Stimulated activated CD4-positive, alpha-beta T cell treated with anti-CD3 and anti-CD28 coated beads, Interleukin-4, amount 100 ng/mL, for 4 hours (primary cell): ENCODE results near the gene PGA4.
"Not testable (repeated sequence)": the region's sequence is repeated elsewhere in the genome, so short reads cannot be mapped to it uniquely, and the experiment has no call there.

Source experiments
- DNase-seq, 2 experiments: peaks; one replicate each; pipeline ENCODE4 v3.0.0-alpha.2; 2020

Gene PGA4

GRCh38 chr11:61207636-61208310, 14.4 kb upstream of the PGA4 start:
- not testable (repeated sequence) for DNase-seq

- DNase-seq, result not testable (repeated sequence)
Measured at GRCh38 chr11:61210629-61211028, 11.5 kb upstream of the PGA4 start.

DNA sequence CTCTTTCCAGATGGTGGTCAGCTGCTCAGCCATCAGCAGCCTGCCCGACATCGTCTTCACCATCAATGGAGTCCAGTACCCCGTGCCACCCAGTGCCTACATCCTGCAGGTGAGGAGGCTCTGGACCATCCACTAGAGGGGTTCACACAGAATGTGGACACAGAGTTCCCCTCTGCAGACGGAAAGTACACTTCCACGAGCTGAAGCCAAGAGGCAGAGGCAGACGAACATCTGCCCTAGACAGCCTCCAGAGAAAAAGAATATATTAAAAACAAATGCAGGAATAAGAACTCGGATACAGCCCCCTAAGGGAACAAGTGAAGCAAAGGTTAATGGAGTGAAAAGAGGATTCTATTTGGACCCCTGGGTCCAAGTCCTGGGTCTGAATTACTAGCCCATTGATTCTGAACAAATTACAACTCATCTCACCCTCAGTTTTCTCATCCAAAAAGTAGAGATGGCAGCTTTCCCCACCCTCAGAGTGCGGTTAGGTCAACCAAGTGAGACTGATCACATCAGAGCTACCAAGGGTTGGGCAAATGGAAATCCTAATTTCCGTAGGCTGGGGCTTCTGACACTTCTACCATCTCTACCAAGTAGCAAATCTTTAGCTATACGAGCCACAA, 10.7 kb upstream of the PGA4 start:
- not testable (repeated sequence) for DNase-seq

DNA sequence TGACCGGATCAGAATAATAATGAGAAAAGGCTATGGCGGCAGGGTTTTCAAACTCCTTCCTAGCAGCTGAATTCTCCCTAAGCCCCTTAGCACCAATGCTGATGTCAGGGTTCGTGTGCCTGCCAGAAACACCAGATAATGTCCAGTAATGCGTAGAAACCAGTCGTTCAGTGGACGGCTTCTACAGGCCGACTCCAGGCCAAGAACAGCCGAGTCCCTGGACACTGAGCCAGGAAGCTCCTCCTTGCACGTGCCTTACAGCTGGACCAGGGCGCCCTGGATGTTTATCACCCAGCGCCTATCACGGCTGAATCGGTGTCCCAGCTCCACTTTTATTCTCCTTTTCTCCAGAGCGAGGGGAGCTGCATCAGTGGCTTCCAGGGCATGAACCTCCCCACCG, 9.9 kb upstream of the PGA4 start:
- DNase-seq, result not testable (repeated sequence)

DNA sequence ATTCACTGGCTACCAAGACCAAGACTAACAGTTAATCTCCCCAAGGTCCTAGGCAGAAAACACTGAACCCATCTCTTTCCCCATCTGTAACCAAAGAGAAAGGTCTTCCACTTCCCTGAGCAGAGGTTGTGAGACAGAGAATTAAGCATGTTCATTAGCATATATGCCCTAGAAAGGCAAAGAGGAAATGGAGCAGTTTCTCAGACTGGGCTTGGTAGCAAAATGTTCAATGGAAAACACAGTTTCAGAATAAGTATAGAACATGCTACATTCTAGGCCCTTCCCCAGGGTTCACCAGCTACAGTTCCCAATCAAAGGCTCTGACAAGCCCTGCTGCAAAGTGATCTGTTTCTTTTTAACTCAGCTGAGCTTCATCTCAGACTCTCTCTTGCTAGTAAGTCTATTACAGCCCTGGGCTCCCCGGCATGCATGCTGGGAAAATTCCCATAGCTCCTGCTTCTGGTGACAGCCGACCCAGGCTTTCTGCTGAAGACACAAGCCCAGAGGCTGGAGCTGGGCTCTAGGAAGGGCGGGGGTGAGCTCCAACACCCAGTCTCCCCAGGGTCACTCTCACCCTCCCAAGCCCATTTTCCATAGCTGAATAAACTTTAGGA, 8.3 kb upstream of the PGA4 start:
- DNase-seq, result not testable (repeated sequence)

DNA sequence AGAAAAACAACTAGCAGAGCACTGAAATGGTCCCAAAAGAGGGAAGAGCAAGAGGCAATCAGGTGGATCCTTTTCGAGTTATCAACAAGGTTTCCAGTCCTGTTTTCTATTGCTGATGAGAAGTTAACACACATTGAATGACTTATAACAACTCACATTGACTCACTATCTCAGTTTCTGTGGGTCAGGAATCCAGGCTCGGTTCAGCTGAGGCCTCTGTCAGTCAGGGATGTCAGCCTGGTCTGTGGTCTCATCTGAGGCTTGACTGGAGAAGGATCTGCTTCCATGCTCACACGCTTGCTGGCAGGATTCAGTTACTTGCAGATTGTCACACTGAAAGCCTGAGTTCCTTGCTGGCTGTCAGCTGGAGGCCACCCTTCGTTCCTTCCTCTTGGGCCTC, 3.8 kb upstream of the PGA4 start:
- not testable (repeated sequence) for DNase-seq

DNA sequence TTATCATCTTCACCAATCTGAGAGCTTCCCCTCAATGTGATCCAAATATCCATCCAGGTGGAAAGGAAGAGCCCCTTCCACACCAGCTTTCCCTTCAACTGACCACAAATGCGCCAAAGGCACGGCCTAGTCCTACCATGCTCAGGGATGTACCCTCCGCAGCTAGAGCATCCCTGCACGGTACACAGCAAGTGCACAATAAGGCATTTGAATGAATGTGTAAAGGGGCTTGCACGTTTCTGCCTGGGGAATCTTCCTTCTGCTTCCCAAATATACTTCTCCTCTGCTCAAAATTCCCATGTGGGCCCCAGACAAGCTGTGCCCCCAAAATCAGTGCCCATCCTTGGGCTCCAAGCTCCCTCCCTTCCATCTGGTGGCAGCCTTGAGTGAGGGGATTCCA, 3.1 kb upstream of the PGA4 start:
- DNase-seq, result not testable (repeated sequence)

- not testable (repeated sequence) for DNase-seq
Measured at GRCh38 chr11:61222692-61223091, 545 bp downstream of the PGA4 start.

DNA sequence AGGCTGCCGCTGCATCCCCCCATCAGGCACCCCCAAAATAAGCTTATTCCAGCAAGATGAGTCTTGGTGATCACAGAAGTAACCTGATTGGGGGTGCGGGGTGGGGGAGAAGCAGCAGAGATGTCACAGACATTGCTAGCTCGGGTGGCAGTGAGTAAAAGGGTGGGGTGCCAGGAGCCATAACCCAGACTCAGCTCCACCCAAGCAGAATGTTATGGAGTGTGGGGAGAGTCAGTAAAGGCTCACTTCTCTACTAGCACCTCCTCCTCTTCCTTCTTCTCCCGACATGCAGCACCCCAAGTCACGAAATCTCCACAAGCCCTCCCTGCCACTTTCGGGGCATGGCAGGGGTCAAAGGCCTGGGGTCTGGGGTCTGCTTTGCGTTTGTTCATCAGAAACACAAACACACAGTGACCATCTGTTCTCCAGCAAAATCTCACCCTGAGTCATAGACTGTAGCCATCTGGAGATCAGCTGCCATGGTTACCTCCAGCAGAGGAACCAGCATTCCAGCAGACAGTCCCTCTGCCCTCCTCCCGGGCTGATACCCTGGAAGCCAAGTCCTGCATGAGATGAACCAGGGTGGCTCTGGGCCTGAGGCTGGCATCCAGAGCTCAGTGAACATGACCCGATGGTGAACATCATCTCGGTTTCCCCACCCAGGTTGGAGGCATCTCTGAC, 4.5 kb downstream of the PGA4 start:
- DNase-seq, result not testable (repeated sequence)

GRCh38 chr11:61229458-61229857, 7.3 kb downstream of the PGA4 start:
- DNase-seq, result not testable (repeated sequence)

GRCh38 chr11:61231033-61231432, 8.9 kb downstream of the PGA4 start:
- DNase-seq, result not testable (repeated sequence)

DNA sequence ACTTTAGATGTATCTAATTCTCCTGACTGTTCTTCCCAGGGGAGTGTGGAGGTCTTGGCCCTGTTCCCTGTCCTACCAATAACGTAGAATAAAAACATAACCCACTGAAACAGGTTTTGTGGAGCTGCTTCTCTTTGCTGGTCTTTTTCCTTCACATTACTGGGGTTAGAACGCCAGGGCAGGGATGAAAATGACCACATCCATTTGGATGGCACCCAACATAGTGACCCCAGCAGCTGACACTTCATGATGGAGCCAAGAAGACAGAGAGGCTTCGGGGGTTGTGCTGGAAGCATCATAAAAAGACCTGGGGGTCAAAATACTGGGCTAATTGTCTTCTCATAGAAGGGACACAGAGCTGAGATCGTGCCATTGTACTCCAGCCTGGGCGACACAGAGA, 9.4 kb downstream of the PGA4 start:
- not testable (repeated sequence) for DNase-seq

GRCh38 chr11:61232548-61233145, 10.5 kb downstream of the PGA4 start:
- not testable (repeated sequence) for DNase-seq

DNA sequence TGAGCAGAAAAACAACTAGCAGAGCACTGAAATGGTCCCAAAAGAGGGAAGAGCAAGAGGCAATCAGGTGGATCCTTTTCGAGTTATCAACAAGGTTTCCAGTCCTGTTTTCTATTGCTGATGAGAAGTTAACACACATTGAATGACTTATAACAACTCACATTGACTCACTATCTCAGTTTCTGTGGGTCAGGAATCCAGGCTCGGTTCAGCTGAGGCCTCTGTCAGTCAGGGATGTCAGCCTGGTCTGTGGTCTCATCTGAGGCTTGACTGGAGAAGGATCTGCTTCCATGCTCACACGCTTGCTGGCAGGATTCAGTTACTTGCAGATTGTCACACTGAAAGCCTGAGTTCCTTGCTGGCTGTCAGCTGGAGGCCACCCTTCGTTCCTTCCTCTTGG, 15.0 kb downstream of the PGA4 start:
- DNase-seq, result not testable (repeated sequence)

DNA sequence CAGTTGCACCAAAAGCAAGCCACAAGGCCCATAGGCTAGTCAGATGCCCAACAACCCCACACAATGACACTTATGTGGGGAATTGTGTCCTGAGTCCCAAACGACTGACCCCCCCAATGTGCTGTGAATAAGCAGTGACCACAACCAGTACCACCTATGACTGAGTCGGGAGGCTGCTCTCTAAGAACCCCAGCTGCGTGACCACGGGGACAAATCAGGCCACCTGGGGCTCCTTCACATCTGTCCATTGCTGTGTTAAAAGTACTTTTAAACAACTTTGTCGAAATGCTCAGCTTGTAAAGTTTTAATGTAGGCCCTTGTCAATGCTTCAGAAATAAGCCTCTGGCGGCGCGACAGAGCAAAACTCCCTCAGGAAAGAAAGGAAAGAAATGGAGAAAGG, 18.1 kb downstream of the PGA4 start:
- DNase-seq, result not testable (repeated sequence)

DNA sequence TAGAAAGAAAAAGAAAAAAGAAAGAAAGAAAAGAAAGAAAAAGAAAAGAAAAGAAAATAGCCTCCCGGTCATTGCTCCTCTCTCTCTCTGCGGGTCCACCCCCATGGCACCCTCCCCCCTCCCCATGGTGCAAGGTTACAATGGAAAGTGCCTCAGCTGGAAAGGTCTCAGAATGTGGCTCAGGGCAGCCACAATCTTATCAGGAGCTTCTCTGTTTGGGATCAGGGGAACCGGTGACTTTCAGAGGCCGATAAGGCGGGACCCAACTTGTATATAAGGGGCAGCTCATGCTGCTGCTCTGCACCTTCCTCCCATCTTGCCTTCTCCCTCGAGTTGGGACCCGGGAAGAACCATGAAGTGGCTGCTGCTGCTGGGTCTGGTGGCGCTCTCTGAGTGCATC, 18.7 kb downstream of the PGA4 start, which contains the start of gene PGA5:
TSS of gene PGA5 (plus strand) at position 301 of the 400 bp plus-strand sequence. CDS start at position 353, 52 bp downstream.
- not testable (repeated sequence) for DNase-seq

GRCh38 chr11:61241526-61241925, 19.4 kb downstream of the PGA4 start:
- DNase-seq, result not testable (repeated sequence)

DNA sequence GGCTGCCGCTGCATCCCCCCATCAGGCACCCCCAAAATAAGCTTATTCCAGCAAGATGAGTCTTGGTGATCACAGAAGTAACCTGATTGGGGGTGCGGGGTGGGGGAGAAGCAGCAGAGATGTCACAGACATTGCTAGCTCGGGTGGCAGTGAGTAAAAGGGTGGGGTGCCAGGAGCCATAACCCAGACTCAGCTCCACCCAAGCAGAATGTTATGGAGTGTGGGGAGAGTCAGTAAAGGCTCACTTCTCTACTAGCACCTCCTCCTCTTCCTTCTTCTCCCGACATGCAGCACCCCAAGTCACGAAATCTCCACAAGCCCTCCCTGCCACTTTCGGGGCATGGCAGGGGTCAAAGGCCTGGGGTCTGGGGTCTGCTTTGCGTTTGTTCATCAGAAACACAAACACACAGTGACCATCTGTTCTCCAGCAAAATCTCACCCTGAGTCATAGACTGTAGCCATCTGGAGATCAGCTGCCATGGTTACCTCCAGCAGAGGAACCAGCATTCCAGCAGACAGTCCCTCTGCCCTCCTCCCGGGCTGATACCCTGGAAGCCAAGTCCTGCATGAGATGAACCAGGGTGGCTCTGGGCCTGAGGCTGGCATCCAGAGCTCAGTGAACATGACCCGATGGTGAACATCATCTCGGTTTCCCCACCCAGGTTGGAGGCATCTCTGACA, 23.3 kb downstream of the PGA4 start:
- DNase-seq, result not testable (repeated sequence)

DNA sequence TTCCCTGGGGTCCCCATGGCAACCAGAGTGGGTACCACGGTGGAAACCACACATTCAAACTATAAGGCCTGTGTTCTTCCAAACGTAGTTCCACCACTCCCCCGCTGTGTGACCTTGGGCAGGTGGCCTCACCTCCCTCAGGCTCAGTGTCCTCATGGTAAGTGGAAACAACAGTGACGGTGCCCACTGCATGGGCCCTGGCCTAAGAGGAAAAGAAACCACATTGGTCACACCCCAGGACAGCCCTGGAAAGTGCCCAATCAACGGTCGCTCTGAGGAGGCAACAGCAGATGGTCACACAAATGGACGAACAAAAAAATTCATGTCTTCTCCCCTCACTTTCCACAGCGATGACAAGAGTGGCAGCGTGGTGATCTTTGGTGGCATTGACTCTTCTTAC, 25.9 kb downstream of the PGA4 start:
- DNase-seq, result not testable (repeated sequence)

DNA sequence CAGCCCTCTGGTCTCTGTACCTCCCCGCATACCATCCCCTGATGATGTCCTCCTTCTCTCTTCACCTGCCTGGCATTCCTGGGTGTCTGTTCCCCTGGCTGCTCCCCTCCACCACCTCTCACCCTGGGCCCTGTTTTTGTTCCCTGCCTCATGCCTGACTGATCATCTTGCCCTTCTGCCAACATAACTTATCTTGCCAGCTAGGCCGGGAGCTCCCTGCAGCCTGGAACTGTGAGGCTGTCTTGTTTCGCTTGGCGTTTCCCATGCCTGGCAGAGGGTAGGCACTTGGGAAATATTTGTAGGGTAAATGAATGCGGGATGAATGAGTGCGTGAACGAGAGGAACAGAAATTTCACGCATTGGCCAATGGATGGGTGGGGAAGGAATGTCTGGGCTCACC, 27.1 kb downstream of the PGA4 start:
- not testable (repeated sequence) for DNase-seq

GRCh38 chr11:61250796-61251765, 28.9 kb downstream of the PGA4 start:
- DNase-seq, result not testable (repeated sequence)
